Measurements from ENCODE around the gene PMM2.
A peak's percentile ranks its signal among the peaks of the same experiment; 100 is the strongest.

PMM2 gene

DNA sequence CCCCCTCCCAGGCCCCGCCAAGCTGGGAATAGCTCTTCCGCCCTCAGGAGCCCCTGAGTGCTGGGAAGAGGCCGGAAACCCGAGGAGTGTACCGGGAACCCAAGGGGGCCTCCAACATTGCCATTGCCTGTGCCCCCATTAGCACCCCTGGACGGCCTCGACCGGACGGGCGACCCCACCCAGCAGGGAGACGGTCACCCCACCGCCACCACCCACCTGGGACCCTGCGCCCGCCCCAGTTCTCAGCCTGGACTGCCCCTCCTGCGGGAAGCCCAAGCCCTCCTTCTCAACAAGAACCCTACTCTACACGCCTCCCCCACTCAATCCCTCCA lies 69.2 kb downstream of the PMM2 start:
- H3K4me3 ChIP-seq (ENCODE audit: low read length, poor library complexity, severe bottlenecking), result peak overlapping the region; percentile 94
- no peaks in the 10 kb centered on the region for H3K27me3 ChIP-seq (ENCODE audit: insufficient read depth, low read length, poor library complexity, severe bottlenecking)
- no peaks in the 10 kb centered on the region for H3K9me2 ChIP-seq (replicated peaks; ENCODE audit: low read depth, low read length)
- no peaks in the 10 kb centered on the region for H3K36me3 ChIP-seq (ENCODE audit: insufficient read depth, low read length)
- peaks cover 63% of the 10 kb centered on the region for H3K79me2 ChIP-seq (ENCODE audit: insufficient read depth, low read length)
- H2AFZ ChIP-seq (ENCODE audit: low read length), result no peak overlapping the region
- H3K9ac ChIP-seq (ENCODE audit: low read depth, low read length, poor library complexity, severe bottlenecking), result peak overlapping the region; percentile 92
- peaks cover 30% of the 10 kb centered on the region for H4K20me1 ChIP-seq (ENCODE audit: insufficient read depth, low read length, poor library complexity, severe bottlenecking)
- no peak for TF ChIP-seq EZH2phosphoT487 (IDR thresholded peaks at IDR 0.05; ENCODE audit: borderline replicate concordance)
- TF ChIP-seq, protein P1, sequence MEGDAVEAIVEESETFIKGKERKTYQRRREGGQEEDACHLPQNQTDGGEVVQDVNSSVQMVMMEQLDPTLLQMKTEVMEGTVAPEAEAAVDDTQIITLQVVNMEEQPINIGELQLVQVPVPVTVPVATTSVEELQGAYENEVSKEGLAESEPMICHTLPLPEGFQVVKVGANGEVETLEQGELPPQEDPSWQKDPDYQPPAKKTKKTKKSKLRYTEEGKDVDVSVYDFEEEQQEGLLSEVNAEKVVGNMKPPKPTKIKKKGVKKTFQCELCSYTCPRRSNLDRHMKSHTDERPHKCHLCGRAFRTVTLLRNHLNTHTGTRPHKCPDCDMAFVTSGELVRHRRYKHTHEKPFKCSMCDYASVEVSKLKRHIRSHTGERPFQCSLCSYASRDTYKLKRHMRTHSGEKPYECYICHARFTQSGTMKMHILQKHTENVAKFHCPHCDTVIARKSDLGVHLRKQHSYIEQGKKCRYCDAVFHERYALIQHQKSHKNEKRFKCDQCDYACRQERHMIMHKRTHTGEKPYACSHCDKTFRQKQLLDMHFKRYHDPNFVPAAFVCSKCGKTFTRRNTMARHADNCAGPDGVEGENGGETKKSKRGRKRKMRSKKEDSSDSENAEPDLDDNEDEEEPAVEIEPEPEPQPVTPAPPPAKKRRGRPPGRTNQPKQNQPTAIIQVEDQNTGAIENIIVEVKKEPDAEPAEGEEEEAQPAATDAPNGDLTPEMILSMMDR (conservative IDR thresholded peaks at IDR 0.05; ENCODE audit: low read length), result no peak
- H3K4me1 ChIP-seq (ENCODE audit: insufficient read depth, low read length, poor library complexity, severe bottlenecking), result peaks cover 14% of the 10 kb centered on the region
- H3K9me3 ChIP-seq (ENCODE audit: insufficient read depth, low read depth, low read length), result no peaks in the 10 kb centered on the region
- peak overlapping the region; percentile 85 for H3K4me2 ChIP-seq (ENCODE audit: low read depth, low read length, poor library complexity, severe bottlenecking)
- no peaks in the 10 kb centered on the region for H3F3A ChIP-seq (ENCODE audit: low read depth)

DNA sequence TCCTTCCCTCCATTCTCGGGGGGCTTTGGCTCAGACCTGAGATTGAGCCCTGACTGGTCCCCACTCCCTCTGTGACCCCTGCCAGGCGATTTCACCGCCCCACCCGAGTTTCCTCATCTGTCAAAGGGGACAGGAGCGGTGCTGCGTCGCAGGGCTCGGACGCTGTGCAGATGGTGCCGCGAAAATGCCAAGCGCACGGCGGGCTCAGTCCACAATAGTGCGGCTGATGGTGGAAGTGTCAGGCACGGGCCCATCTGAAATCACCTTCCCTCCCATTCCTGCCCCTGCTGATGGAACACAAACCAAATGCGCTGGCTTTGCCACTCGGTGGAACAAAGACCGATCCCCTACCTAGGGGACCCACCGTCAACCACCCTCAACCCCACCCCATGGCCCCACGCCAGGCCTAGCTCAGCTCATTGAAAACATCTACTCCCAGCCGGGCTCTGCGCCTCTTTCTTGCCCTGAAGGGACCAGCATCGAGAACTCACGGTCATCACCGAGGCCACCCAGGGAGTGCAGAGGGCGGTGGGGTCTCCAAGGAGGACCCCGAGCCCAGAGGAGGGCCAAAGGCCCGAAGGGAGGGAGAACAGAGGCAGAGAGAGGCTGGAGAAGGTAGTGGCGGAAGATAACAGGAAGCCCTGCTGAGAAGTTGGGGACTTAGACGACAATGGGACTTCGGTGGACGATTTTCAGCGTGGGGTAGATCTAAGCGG lies 69.7 kb downstream of the PMM2 start:
- Histone ChIP-seq H3K4me1 (ENCODE audit: insufficient read depth, low read length, poor library complexity, severe bottlenecking) (peaks cover 14% of the 10 kb centered on the region), H3K9me3 (ENCODE audit: insufficient read depth, low read depth, low read length) (no peaks in the 10 kb centered on the region), H3K9me2 (replicated peaks; ENCODE audit: low read depth, low read length) (no peaks in the 10 kb centered on the region), H3K27me3 (ENCODE audit: insufficient read depth, low read length, poor library complexity, severe bottlenecking) (no peaks in the 10 kb centered on the region), H4K20me1 (ENCODE audit: insufficient read depth, low read length, poor library complexity, severe bottlenecking) (peaks cover 30% of the 10 kb centered on the region), H3K36me3 (ENCODE audit: insufficient read depth, low read length) (no peaks in the 10 kb centered on the region), H3F3A (ENCODE audit: low read depth) (no peaks in the 10 kb centered on the region), H3K79me2 (ENCODE audit: insufficient read depth, low read length) (peaks cover 57% of the 10 kb centered on the region), H3K4me3 (ENCODE audit: low read length, poor library complexity, severe bottlenecking) (peak overlapping the region; percentile 94), H2AFZ (ENCODE audit: low read length) (no peak overlapping the region), H3K9ac (ENCODE audit: low read depth, low read length, poor library complexity, severe bottlenecking) (peak overlapping the region; percentile 92), H3K4me2 (ENCODE audit: low read depth, low read length, poor library complexity, severe bottlenecking) (peak overlapping the region; percentile 85)
- no peak for TF ChIP-seq EZH2phosphoT487 (IDR thresholded peaks at IDR 0.05; ENCODE audit: borderline replicate concordance)
- TF ChIP-seq, protein P1 (conservative IDR thresholded peaks at IDR 0.05; ENCODE audit: low read length), result no peak

- Histone ChIP-seq H3K79me2 (ENCODE audit: insufficient read depth, low read length) (peaks cover 51% of the 10 kb centered on the region), H4K20me1 (ENCODE audit: insufficient read depth, low read length, poor library complexity, severe bottlenecking) (peaks cover 30% of the 10 kb centered on the region), H2AFZ (ENCODE audit: low read length) (no peak overlapping the region), H3K4me2 (ENCODE audit: low read depth, low read length, poor library complexity, severe bottlenecking) (peak overlapping the region; percentile 85), H3K27me3 (ENCODE audit: insufficient read depth, low read length, poor library complexity, severe bottlenecking) (no peaks in the 10 kb centered on the region), H3K9me3 (ENCODE audit: insufficient read depth, low read depth, low read length) (no peaks in the 10 kb centered on the region), H3K9ac (ENCODE audit: low read depth, low read length, poor library complexity, severe bottlenecking) (peak overlapping the region; percentile 92), H3K4me1 (ENCODE audit: insufficient read depth, low read length, poor library complexity, severe bottlenecking) (peaks cover 14% of the 10 kb centered on the region), H3F3A (ENCODE audit: low read depth) (no peaks in the 10 kb centered on the region), H3K4me3 (ENCODE audit: low read length, poor library complexity, severe bottlenecking) (peak overlapping the region; percentile 94), H3K9me2 (replicated peaks; ENCODE audit: low read depth, low read length) (no peaks in the 10 kb centered on the region), H3K36me3 (ENCODE audit: insufficient read depth, low read length) (no peaks in the 10 kb centered on the region)
- TF ChIP-seq, protein P1 (conservative IDR thresholded peaks at IDR 0.05; ENCODE audit: low read length), result no peak
- TF ChIP-seq EZH2phosphoT487 (IDR thresholded peaks at IDR 0.05; ENCODE audit: borderline replicate concordance), result no peak
These were observed 70.3 kb downstream of the PMM2 start for GRCh38 chr16:8867932-8868415.

Data from Loucy (cell line).